Naive thymus-derived CD8-positive, alpha-beta T cell (primary cell): ENCODE results near the gene S1PR5. TPM values are rescaled to one million over a fixed set of nuclear protein-coding genes. Genes with fewer than 3 reads are reported as not detected.
A peak's percentile ranks its signal among the peaks of the same experiment; 100 is the strongest.
"Not testable (repeated sequence)": the region's sequence is repeated elsewhere in the genome, so short reads cannot be mapped to it uniquely, and the experiment has no call there.

Source experiments
- ATAC-seq, 2 donors: fragments of 150-1000 bp; cut with Tn5 transposase in 1 of 2; sonication (Bioruptor Pico), chemical (Tn5 transposase) in 1 of 2; 1 replicate in 1 of 2; 2 replicates in 1 of 2; pipeline ENCODE4 v1.10.0; 2021; ENCODE audit warnings: mild to moderate bottlenecking in 2 of 2, moderate library complexity in 2 of 2
- POLR2A ChIA-PET: fragments of 350-600 bp; sonication (Branson Sonifier 250); formaldehyde crosslinking; loops from one replicate; lab custom pipeline; 2021; ENCODE audit warnings: antibody characterized with exemption; lab: Charles Lee
- DNase-seq, 10 donors: peaks; one replicate each; pipeline versions ENCODE4 v3.0.0 to v3.0.0-alpha.2; 2020 to 2022
- H3K27ac Mint-ChIP-seq, 10 donors: one replicate each; pipeline ENCODE4 v1.8.0; 2020 to 2022; ENCODE audit warnings: mild to moderate bottlenecking in 10 of 10, mixed read lengths in 10 of 10, moderate library complexity in 4 of 10, inconsistent platforms in 1 of 10
- H3K27me3 Mint-ChIP-seq, 5 donors: one replicate each; pipeline ENCODE4 v1.8.0; 2021 to 2022; ENCODE audit warnings: mixed read lengths in 5 of 5
- H3K36me3 Mint-ChIP-seq, 3 donors: one replicate each; pipeline ENCODE4 v1.8.0; 2020 to 2022; ENCODE audit warnings: mixed read lengths in 3 of 3, mild to moderate bottlenecking in 2 of 3, inconsistent platforms in 1 of 3
- H3K4me1 Mint-ChIP-seq, 4 donors: one replicate each; pipeline ENCODE4 v1.8.0; 2021 to 2022; ENCODE audit warnings: mixed read lengths in 4 of 4
- H3K4me3 Mint-ChIP-seq, 10 donors: one replicate each; pipeline ENCODE4 v1.8.0; 2020 to 2022; ENCODE audit warnings: mild to moderate bottlenecking in 10 of 10, mixed read lengths in 10 of 10, moderate library complexity in 6 of 10, inconsistent platforms in 1 of 10
- H3K9me3 Mint-ChIP-seq, 9 donors: one replicate each; pipeline ENCODE4 v1.8.0; 2020 to 2022; ENCODE audit warnings: mixed read lengths in 9 of 9, mild to moderate bottlenecking in 3 of 9, inconsistent platforms in 1 of 9, moderate library complexity in 1 of 9
- polyA plus RNA-seq, 3 donors: library from polyadenylated mRNA; unstranded; fragments of 300-500 nt; fragmentation: Illumina TruSeq; gene quantifications; one replicate each; pipeline ENCODE4 v1.2.3, GENCODE V29; 2021
- total RNA-seq, 8 experiments: library from RNA in 2 of 8; stranded (reverse) in 2 of 8; gene quantifications; one replicate each; pipeline ENCODE4 v1.2.3 and lab custom pipeline; 2021 to 2026

Gene S1PR5
- total and polyA plus RNA-seq, 5 experiments from 2014 or later = 0.81 to 77.2 (median 0.99) TPM

DNA sequence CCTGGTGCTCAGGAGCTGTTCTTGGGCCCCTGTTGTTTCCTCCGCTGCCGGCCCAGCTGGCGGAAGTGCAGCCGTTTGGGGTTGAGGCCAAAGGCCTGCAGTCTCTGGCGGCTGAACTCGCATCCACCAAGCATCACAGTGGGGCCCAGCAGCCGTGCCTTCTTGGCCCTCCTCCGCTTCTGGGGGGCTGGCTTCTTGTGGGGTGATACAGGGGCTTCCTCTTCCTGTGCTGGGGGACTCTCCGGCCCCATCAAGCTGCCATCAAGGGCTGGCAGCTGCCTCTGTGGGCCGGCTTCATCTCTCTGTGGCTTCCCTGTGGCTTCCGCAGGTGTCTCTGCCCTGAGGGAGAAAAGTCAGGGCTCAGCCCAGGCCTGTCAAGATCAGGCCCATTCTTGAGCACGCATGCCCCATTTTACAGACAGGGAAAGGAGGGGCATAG is 36.7 kb upstream of the S1PR5 start:
- ATAC-seq (peak; percentile 90 to 92), DNase-seq (peak; percentile 44 to 88 (median 76))
- H3K36me3 Mint-ChIP-seq = peaks cover 0 to 81% (median 6%) of the 10 kb centered on the region in 3 donors
- peaks cover 18 to 70% (median 55%) of the 10 kb centered on the region in 4 donors for H3K4me1 Mint-ChIP-seq
- peak overlapping the region; percentile 61 to 89 (median 80) for H3K4me3 Mint-ChIP-seq
- H3K27ac Mint-ChIP-seq = peak overlapping the region; percentile 91 to 99 (median 95)
- no peaks in the 10 kb centered on the region for H3K27me3 Mint-ChIP-seq
- H3K9me3 Mint-ChIP-seq = peaks cover 0 to 2% (median 0%) of the 10 kb centered on the region in 9 donors
- POLR2A ChIA-PET = interaction anchor here (0.8 to 8.1 kb wide), 7 partner anchors 9 to 147 kb away, joined by 3 to 159 read pairs (median 9); partner anchors contain the start of genes ATG4D, CDKN2D, KRI1 and QTRT1

DNA sequence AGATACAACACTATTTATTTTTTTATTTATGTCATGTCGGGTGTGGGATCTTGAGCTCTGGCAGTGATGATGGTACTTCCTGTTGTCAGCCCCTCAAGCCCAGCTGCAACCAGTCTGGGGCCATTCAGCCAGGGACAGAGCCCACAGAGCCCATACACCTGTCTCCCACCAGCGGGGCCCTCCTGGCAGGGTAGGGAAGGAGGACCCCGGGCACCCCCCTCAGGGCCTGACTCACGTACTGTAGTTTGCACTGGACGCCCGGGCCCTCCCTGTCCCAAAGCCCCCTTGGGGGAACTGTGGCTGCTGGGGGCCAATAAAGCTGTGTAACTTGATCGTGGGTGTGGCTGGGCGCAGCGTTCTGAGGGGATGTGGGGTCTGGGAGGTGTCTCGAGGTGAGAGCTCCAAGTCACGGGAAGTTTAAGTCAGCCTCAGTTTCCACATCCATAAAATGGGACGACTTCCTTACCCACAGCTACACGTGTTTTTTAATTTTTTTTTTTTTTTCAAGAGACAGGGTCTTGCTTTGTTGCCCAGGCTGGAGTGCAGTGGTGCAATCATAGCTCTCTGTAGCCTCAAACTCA is 35.9 kb upstream of the S1PR5 start:
- Mint-ChIP-seq H3K9me3 (peaks cover 0 to 2% (median 0%) of the 10 kb centered on the region in 9 donors), H3K27ac (peak overlapping the region; percentile 91 to 99 (median 95)), H3K27me3 (no peaks in the 10 kb centered on the region), H3K36me3 (peaks cover 0 to 78% (median 8%) of the 10 kb centered on the region in 3 donors), H3K4me3 (peak overlapping the region; percentile 61 to 89 (median 80)), H3K4me1 (peaks cover 17 to 66% (median 54%) of the 10 kb centered on the region in 4 donors)
- POLR2A ChIA-PET = interaction anchor here (0.5 to 8.1 kb wide), 11 partner anchors 9 to 190 kb away, joined by 3 to 159 read pairs (median 5); partner anchors contain the start of genes ATG4D, CDKN2D, KRI1 and QTRT1
- DNase-seq (peak in 4 of 10 donors; percentile 22 to 44 (median 28)), ATAC-seq (no peak)

- H3K36me3 Mint-ChIP-seq = peaks cover 0 to 74% (median 8%) of the 10 kb centered on the region in 3 donors
- peak overlapping the region; percentile 75 to 99 (median 92) for H3K27ac Mint-ChIP-seq
- H3K4me1 Mint-ChIP-seq = peaks cover 15 to 63% (median 52%) of the 10 kb centered on the region in 4 donors
- POLR2A ChIA-PET = interaction anchor here (0.5 to 8.1 kb wide), 11 partner anchors 8 to 191 kb away, joined by 3 to 159 read pairs (median 5); partner anchors contain the start of genes ATG4D, CDKN2D, KRI1 and QTRT1
- no peaks in the 10 kb centered on the region for H3K27me3 Mint-ChIP-seq
- peak overlapping the region in 8 of 10 donors; percentile 20 to 89 (median 78) for H3K4me3 Mint-ChIP-seq
- no peak for ATAC-seq
- peak in 1 of 10 donors; percentile 27 for DNase-seq
- peaks cover 0 to 2% (median 0%) of the 10 kb centered on the region in 9 donors for H3K9me3 Mint-ChIP-seq
Observed at GRCh38 chr19:10552510-10553053, 35.3 kb upstream of the S1PR5 start.

- peaks cover 0 to 2% (median 0%) of the 10 kb centered on the region in 9 donors for H3K9me3 Mint-ChIP-seq
- peaks cover 15 to 65% (median 53%) of the 10 kb centered on the region in 4 donors for H3K4me1 Mint-ChIP-seq
- H3K27me3 Mint-ChIP-seq = no peaks in the 10 kb centered on the region
- peak overlapping the region in 7 of 10 donors; percentile 19 to 73 (median 48) for H3K4me3 Mint-ChIP-seq
- peak in 2 of 10 donors; percentile 24 to 27 for DNase-seq
- H3K27ac Mint-ChIP-seq = peak overlapping the region in 9 of 10 donors; percentile 19 to 95 (median 79)
- H3K36me3 Mint-ChIP-seq = peaks cover 0 to 74% (median 8%) of the 10 kb centered on the region in 3 donors
- POLR2A ChIA-PET = interaction anchor here (0.6 to 8.1 kb wide), 9 partner anchors 8 to 310 kb away, joined by 3 to 159 read pairs (median 5); partner anchors contain the start of genes ATG4D, CDKN2D and KRI1
- ATAC-seq = no peak
Observed at GRCh38 chr19:10551698-10552301, 34.6 kb upstream of the S1PR5 start.

DNA sequence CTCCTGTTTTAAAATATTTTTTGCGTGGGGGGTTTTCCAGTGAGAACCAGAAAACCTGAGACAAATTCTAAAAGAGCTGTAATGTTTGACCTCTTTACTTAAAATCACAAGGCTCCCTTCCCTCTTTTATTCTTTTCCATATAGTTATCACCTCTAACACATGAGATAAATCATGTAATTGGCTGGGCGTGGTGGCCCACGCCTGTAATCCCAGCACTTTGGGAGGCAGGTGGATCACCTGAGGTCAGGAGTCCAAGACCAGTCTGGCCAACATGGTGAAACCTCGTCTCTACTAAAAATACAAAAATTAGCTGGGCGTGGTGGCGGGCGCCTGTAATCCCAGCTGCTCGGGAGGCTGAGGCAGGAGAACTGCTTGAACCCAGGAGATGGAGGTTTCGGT is 33.8 kb upstream of the S1PR5 start:
- not testable (repeated sequence) for DNase-seq, H3K27me3 Mint-ChIP-seq, H3K9me3 Mint-ChIP-seq, ATAC-seq
- H3K4me1 Mint-ChIP-seq = peaks cover 15 to 62% (median 50%) of the 10 kb centered on the region in 4 donors
- H3K36me3 Mint-ChIP-seq = peaks cover 0 to 69% (median 8%) of the 10 kb centered on the region in 3 donors
- peak overlapping the region in 2 of 10 donors; percentile 26 to 49 for H3K4me3 Mint-ChIP-seq
- peak overlapping the region in 7 of 10 donors; percentile 41 to 95 (median 49) for H3K27ac Mint-ChIP-seq
- POLR2A ChIA-PET = interaction anchor here (1.1 to 8.1 kb wide), 4 partner anchors 10 to 73 kb away, joined by 3 to 159 read pairs (median 20); partner anchors contain the start of genes CDKN2D and KRI1

- H3K27me3 Mint-ChIP-seq = no peaks in the 10 kb centered on the region
- H3K9me3 Mint-ChIP-seq = peaks cover 0 to 2% (median 0%) of the 10 kb centered on the region in 9 donors
- POLR2A ChIA-PET = interaction anchor here (5.1 to 8.1 kb wide), 2 partner anchors 12 to 19 kb away, joined by 35 to 159 read pairs; partner anchors contain the start of genes CDKN2D and KRI1
- DNase-seq (no peak), ATAC-seq (no peak)
- H3K4me3 Mint-ChIP-seq = peak overlapping the region in 1 of 10 donors; percentile 10
- H3K4me1 Mint-ChIP-seq = peaks cover 13 to 59% (median 43%) of the 10 kb centered on the region in 4 donors
- H3K36me3 Mint-ChIP-seq = peaks cover 0 to 63% (median 8%) of the 10 kb centered on the region in 3 donors
- H3K27ac Mint-ChIP-seq = peak overlapping the region in 6 of 10 donors; percentile 15 to 90 (median 40)
Observed at GRCh38 chr19:10550336-10550735, 33.1 kb upstream of the S1PR5 start.

DNA sequence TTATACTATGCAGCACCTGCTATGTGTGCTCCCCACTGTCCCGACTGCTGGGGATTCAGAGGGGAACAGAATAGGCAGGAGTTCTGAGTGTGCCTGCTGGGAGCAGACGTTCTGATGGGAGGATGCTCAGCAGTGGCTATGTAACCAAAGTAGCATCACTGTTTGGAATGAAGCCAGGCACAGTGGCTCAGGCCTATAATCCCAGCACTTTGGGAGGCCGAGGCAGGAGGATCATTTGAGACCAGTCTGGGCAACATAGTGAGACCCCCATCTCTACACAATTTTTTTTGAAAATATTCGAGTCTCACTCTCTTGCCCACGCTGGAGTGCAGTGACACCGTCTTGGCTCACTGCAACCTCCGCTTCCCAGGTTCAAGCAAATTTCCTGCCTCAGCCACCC is 32.5 kb upstream of the S1PR5 start:
- Mint-ChIP-seq H3K9me3 (peaks cover 0 to 2% (median 0%) of the 10 kb centered on the region in 9 donors), H3K4me1 (peaks cover 16 to 59% (median 43%) of the 10 kb centered on the region in 4 donors), H3K27ac (peak overlapping the region in 2 of 10 donors; percentile 40 to 75), H3K4me3 (no peak overlapping the region), H3K36me3 (peaks cover 0 to 62% (median 8%) of the 10 kb centered on the region in 3 donors), H3K27me3 (no peaks in the 10 kb centered on the region)
- ATAC-seq (no peak), DNase-seq (no peak)
- POLR2A ChIA-PET = interaction anchor here (8.1 kb wide), 1 partner anchor 20 kb away, joined by 159 read pairs; the partner anchor contains the start of genes CDKN2D and KRI1

DNA sequence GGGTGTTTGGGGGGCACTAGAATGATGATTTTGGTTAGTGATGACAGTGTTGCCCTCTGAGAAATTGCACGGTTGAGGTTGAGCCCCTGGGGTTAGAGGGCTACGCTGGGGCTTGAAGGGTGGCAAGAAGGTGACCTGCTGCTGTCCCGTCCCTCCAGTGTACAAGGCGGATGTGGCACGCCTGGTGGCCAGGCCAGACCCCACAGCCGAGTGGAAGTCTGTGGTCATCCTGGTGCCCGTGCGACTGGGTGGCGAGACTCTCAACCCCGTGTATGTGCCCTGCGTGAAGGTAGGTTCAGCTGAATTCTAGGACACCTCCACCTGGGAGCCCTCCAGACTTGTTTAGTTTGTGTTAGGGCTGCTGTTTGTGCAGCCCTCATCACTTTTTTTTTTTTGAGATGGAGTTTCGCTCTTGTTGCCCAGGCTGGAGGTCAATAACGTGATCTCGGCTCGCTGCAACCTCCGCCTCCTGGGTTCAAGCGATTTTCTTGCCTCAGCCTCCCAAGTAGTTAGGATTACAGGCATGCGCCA is 31.6 kb upstream of the S1PR5 start:
- peak overlapping the region in 1 of 10 donors; percentile 4 for H3K27ac Mint-ChIP-seq
- peaks cover 0 to 55% (median 8%) of the 10 kb centered on the region in 3 donors for H3K36me3 Mint-ChIP-seq
- ATAC-seq (no peak), DNase-seq (no peak)
- peak overlapping the region in 1 of 10 donors; percentile 10 for H3K4me3 Mint-ChIP-seq
- H3K9me3 Mint-ChIP-seq = peaks cover 0 to 2% (median 0%) of the 10 kb centered on the region in 9 donors
- peaks cover 11 to 55% (median 37%) of the 10 kb centered on the region in 4 donors for H3K4me1 Mint-ChIP-seq
- H3K27me3 Mint-ChIP-seq = no peaks in the 10 kb centered on the region
- POLR2A ChIA-PET = interaction anchor here (1.4 to 8.1 kb wide), 2 partner anchors 13 to 21 kb away, joined by 7 to 159 read pairs; partner anchors contain the start of genes CDKN2D and KRI1

GRCh38 chr19:10546817-10547216 is 29.6 kb upstream of the S1PR5 start:
- peaks cover 0 to 39% (median 5%) of the 10 kb centered on the region in 3 donors for H3K36me3 Mint-ChIP-seq
- H3K27ac Mint-ChIP-seq = no peak overlapping the region
- no peak for ATAC-seq
- H3K27me3 Mint-ChIP-seq = no peaks in the 10 kb centered on the region
- peaks cover 7 to 41% (median 21%) of the 10 kb centered on the region in 4 donors for H3K4me1 Mint-ChIP-seq
- POLR2A ChIA-PET = interaction anchor here (1.3 to 3.4 kb wide), 2 partner anchors 17 to 20 kb away, joined by 6 to 17 read pairs; partner anchors contain the start of gene KRI1
- peaks cover 0 to 2% (median 0%) of the 10 kb centered on the region in 9 donors for H3K9me3 Mint-ChIP-seq
- H3K4me3 Mint-ChIP-seq = no peak overlapping the region
- DNase-seq = no peak

GRCh38 chr19:10544753-10545251 is 27.6 kb upstream of the S1PR5 start:
- H3K9me3 Mint-ChIP-seq = no peaks in the 10 kb centered on the region
- DNase-seq (peak in 1 of 10 donors; percentile 11), ATAC-seq (no peak)
- H3K4me1 Mint-ChIP-seq = peaks cover 9 to 29% (median 14%) of the 10 kb centered on the region in 4 donors
- H3K27ac Mint-ChIP-seq = peak overlapping the region; percentile 82 to 95 (median 91)
- peaks cover 0 to 20% (median 5%) of the 10 kb centered on the region in 3 donors for H3K36me3 Mint-ChIP-seq
- H3K27me3 Mint-ChIP-seq = peaks cover 0 to 4% (median 3%) of the 10 kb centered on the region in 5 donors
- POLR2A ChIA-PET = interaction anchor here (0.6 to 3.8 kb wide), 3 partner anchors 9 to 412 kb away, joined by 4 to 31 read pairs (median 6); no protein-coding TSS in a partner anchor
- H3K4me3 Mint-ChIP-seq = peak overlapping the region; percentile 79 to 92 (median 88)

DNA sequence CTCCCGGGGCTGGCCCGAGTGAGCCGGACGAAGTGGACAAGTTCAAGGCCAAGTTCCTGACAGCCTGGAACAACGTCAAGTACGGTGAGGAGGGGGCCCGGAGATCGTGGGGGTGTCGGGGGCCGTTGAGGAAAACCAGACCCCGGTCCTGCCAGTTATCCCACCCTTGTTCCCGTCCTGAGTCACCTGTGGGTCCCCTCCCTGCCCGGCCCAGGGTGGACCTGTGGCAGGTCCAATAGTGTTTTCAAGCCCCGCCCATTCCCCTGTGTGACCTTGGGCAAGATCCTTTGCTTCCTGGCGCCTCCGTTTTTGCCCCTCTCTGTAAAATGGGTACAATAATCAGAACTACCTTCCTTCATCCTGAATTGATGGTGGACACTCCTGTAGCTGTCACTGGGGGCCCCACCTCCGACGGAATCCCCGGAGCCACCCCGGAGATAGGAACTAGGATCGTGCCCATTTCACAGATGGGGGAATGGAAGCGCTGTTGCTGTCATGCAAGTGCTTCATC is 27.1 kb upstream of the S1PR5 start:
- H3K9me3 Mint-ChIP-seq = no peaks in the 10 kb centered on the region
- peak in 1 of 10 donors; percentile 66 for DNase-seq
- no peak for ATAC-seq
- H3K4me3 Mint-ChIP-seq = peak overlapping the region; percentile 79 to 92 (median 88)
- H3K4me1 Mint-ChIP-seq = peaks cover 9 to 29% (median 14%) of the 10 kb centered on the region in 4 donors
- peak overlapping the region; percentile 82 to 95 (median 91) for H3K27ac Mint-ChIP-seq
- peaks cover 0 to 16% (median 5%) of the 10 kb centered on the region in 3 donors for H3K36me3 Mint-ChIP-seq
- POLR2A ChIA-PET = interaction anchor here (0.6 to 3.8 kb wide), 2 partner anchors 10 to 412 kb away, joined by 4 to 31 read pairs; no protein-coding TSS in a partner anchor
- H3K27me3 Mint-ChIP-seq = peaks cover 0 to 5% (median 3%) of the 10 kb centered on the region in 5 donors
